ENCODE measurements around the gene SGSM2.

GRCh38 chr17:2383628-2384167 is 46.4 kb downstream of the SGSM2 start:
- TF ChIP-seq CTCF (IDR thresholded peaks at IDR 0.05) (no peak), POLR2A (IDR thresholded peaks at IDR 0.05) (no peak)

All from adrenal gland (tissue), 5 donors.